K562 (cell line): ENCODE results near the gene ATRAID. TPM values are rescaled to one million over a fixed set of nuclear protein-coding genes. Genes with fewer than 3 reads are reported as not detected.
A peak's percentile ranks its signal among the peaks of the same experiment; 100 is the strongest.

Source experiments
- ASH1L ChIP-seq: fragments of 450-650 bp; IDR thresholded peaks from 2 replicates; pipeline ENCODE4 v1.6.1; 2018; ENCODE audit warnings: borderline replicate concordance, mild to moderate bottlenecking, low read depth; ENCODE audit not compliant: partially characterized antibody
- BHLHE40 ChIP-seq: IDR thresholded peaks from 2 replicates; pipeline ENCODE4 v1.6.1; 2011; ENCODE audit warnings: low read length, improper control_type of control experiment
- GABPB1 ChIP-seq: sonication (generic); formaldehyde crosslinking; IDR thresholded peaks from 2 replicates; pipeline ENCODE4 v1.8.0; 2022; ENCODE audit warnings: mild to moderate bottlenecking, missing genetic modification reagents
- HNRNPK ChIP-seq: fragments of 200-400 bp; formaldehyde crosslinking; IDR thresholded peaks from one replicate; pipeline ENCODE4 v1.6.1; 2018; ENCODE audit warnings: mild to moderate bottlenecking, low read depth, low read length; ENCODE audit not compliant: poor library complexity, severe bottlenecking
- MAFK ChIP-seq: IDR thresholded peaks from 2 replicates; pipeline ENCODE4 v1.6.1; 2011; ENCODE audit warnings: low read length, improper control_type of control experiment
- NKRF ChIP-seq: fragments of 450-650 bp; IDR thresholded peaks from 2 replicates; pipeline ENCODE4 v1.6.1; 2016; ENCODE audit warnings: borderline replicate concordance
- RAD21 ChIP-seq, 2 experiments: fragments of 250-450 bp in 1 of 2; fragments of 450-650 bp in 1 of 2; sonication (Bioruptor Pico) in 1 of 2; formaldehyde crosslinking in 1 of 2; IDR thresholded peaks in 1 of 2; conservative IDR thresholded peaks in 1 of 2; 2 replicates each; pipeline versions ENCODE4 v1.4.0 to v1.8.0; 2020 to 2022; ENCODE audit warnings: mild to moderate bottlenecking in 2 of 2, moderate library complexity in 1 of 2
- RBFOX2 ChIP-seq: fragments of 200-400 bp; formaldehyde crosslinking; IDR thresholded peaks from 2 replicates; pipeline ENCODE4 v1.6.1; 2017; ENCODE audit warnings: low read depth, mild to moderate bottlenecking, low read length, moderate library complexity
- SLC30A9 ChIP-seq: fragments of 250-450 bp; sonication (Bioruptor Pico); IDR thresholded peaks from 2 replicates; pipeline ENCODE4 v1.8.0; 2022; ENCODE audit warnings: mild to moderate bottlenecking, moderate library complexity
- SMARCE1 ChIP-seq: fragments of 450-650 bp; IDR thresholded peaks from 2 replicates; pipeline ENCODE4 v1.7.1; 2016; ENCODE audit warnings: mild to moderate bottlenecking
- TARDBP ChIP-seq: fragments of 450-650 bp; IDR thresholded peaks from 2 replicates; pipeline ENCODE4 v1.6.1; 2016
- TEAD2 ChIP-seq: fragments of 450-650 bp; IDR thresholded peaks from 2 replicates; pipeline ENCODE4 v1.6.1; 2016; ENCODE audit warnings: missing genetic modification characterization, control low read depth, missing compliant biosample characterization
- ZNF124 ChIP-seq: sonication (generic); formaldehyde crosslinking; IDR thresholded peaks from 2 replicates; pipeline ENCODE4 v1.8.1; 2022; ENCODE audit warnings: missing genetic modification reagents
- polyA plus RNA-seq, 8 experiments: library from polyadenylated mRNA; depleted of rRNA in 4 of 8; stranded (reverse) in 5 of 8; unstranded in 3 of 8; fragments of >200 nt; fragmentation: Nextera tagmentation in 2 of 8; fragmentation: Illumina TruSeq in 1 of 8; extraction: Ambion mirVana in 2 of 8; extraction: Trizol in 1 of 8; gene quantifications; 2 replicates each; pipeline versions ENCODE4 v1.2.1 to v1.2.3, GENCODE V29; 2011 to 2014; ENCODE audit warnings: inconsistent platforms in 1 of 8, missing spikeins in 1 of 8
- total RNA-seq, 7 experiments: library from RNA; depleted of rRNA in 6 of 7; stranded (reverse); fragments of >200 nt in 6 of 7; fragmentation: Illumina TruSeq in 2 of 7; extraction: Trizol in 2 of 7; gene quantifications; 2 replicates each; pipeline versions ENCODE4 v1.2.1 to v1.2.3, GENCODE V29; 2011 to 2021; ENCODE audit warnings: low replicate concordance in 1 of 7
- TF ChIP-seq, protein P1 (sequence below): IDR thresholded peaks from 2 replicates; pipeline ENCODE4 v1.6.1; 2011; ENCODE audit not compliant: insufficient read length; ENCODE audit errors: extremely low read depth
- TF ChIP-seq, protein P2 (sequence below): sonication (generic); formaldehyde crosslinking; IDR thresholded peaks from 2 replicates; pipeline ENCODE4 v1.8.1; 2023; ENCODE audit warnings: mild to moderate bottlenecking, missing genetic modification reagents, moderate library complexity
- TF ChIP-seq, protein P3 (sequence below): fragments of 450-650 bp; IDR thresholded peaks from 2 replicates; pipeline ENCODE4 v1.6.1; 2017; ENCODE audit warnings: antibody characterized with exemption, mild to moderate bottlenecking

Gene ATRAID
- total and polyA plus RNA-seq, 9 of the 15 experiments (the other 6 are each of a cell fraction or from before 2014, with no cell fraction given), result 70.2 to 187 (median 108) TPM

GRCh38 chr2:27211943-27212625 is at the start of gene ATRAID, which contains the start of gene SLC5A6 (continued):
- TF ChIP-seq GABPB1 (CRISPR knock-in tag), result peak; percentile 82
- no peak for TF ChIP-seq NKRF
- TF ChIP-seq, protein P1, sequence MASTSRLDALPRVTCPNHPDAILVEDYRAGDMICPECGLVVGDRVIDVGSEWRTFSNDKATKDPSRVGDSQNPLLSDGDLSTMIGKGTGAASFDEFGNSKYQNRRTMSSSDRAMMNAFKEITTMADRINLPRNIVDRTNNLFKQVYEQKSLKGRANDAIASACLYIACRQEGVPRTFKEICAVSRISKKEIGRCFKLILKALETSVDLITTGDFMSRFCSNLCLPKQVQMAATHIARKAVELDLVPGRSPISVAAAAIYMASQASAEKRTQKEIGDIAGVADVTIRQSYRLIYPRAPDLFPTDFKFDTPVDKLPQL, result peak; percentile 9
- no peak for TF ChIP-seq TEAD2 (tag)
- no peak for TF ChIP-seq RAD21 (CRISPR knock-in tag; conservative IDR thresholded peaks at IDR 0.05 in 1 of 2, IDR thresholded peaks at IDR 0.05 in 1 of 2)
- no peak for TF ChIP-seq MAFK
- TF ChIP-seq BHLHE40, result no peak
- TF ChIP-seq SMARCE1, result no peak
- TF ChIP-seq ZNF124 (CRISPR knock-in tag), result no peak
- no peak for TF ChIP-seq ASH1L
- no peak for TF ChIP-seq HNRNPK
- no peak for TF ChIP-seq SLC30A9
- TF ChIP-seq, protein P2, sequence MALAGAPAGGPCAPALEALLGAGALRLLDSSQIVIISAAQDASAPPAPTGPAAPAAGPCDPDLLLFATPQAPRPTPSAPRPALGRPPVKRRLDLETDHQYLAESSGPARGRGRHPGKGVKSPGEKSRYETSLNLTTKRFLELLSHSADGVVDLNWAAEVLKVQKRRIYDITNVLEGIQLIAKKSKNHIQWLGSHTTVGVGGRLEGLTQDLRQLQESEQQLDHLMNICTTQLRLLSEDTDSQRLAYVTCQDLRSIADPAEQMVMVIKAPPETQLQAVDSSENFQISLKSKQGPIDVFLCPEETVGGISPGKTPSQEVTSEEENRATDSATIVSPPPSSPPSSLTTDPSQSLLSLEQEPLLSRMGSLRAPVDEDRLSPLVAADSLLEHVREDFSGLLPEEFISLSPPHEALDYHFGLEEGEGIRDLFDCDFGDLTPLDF (CRISPR knock-in tag), result no peak
- TF ChIP-seq TARDBP, result no peak
- peak; percentile 99 for TF ChIP-seq RBFOX2
- TF ChIP-seq, protein P3, sequence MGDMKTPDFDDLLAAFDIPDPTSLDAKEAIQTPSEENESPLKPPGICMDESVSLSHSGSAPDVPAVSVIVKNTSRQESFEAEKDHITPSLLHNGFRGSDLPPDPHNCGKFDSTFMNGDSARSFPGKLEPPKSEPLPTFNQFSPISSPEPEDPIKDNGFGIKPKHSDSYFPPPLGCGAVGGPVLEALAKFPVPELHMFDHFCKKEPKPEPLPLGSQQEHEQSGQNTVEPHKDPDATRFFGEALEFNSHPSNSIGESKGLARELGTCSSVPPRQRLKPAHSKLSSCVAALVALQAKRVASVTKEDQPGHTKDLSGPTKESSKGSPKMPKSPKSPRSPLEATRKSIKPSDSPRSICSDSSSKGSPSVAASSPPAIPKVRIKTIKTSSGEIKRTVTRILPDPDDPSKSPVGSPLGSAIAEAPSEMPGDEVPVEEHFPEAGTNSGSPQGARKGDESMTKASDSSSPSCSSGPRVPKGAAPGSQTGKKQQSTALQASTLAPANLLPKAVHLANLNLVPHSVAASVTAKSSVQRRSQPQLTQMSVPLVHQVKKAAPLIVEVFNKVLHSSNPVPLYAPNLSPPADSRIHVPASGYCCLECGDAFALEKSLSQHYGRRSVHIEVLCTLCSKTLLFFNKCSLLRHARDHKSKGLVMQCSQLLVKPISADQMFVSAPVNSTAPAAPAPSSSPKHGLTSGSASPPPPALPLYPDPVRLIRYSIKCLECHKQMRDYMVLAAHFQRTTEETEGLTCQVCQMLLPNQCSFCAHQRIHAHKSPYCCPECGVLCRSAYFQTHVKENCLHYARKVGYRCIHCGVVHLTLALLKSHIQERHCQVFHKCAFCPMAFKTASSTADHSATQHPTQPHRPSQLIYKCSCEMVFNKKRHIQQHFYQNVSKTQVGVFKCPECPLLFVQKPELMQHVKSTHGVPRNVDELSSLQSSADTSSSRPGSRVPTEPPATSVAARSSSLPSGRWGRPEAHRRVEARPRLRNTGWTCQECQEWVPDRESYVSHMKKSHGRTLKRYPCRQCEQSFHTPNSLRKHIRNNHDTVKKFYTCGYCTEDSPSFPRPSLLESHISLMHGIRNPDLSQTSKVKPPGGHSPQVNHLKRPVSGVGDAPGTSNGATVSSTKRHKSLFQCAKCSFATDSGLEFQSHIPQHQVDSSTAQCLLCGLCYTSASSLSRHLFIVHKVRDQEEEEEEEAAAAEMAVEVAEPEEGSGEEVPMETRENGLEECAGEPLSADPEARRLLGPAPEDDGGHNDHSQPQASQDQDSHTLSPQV, result no peak
